ENCODE measurements around the gene ERLIN1. TPM values are rescaled to one million over a fixed set of nuclear protein-coding genes. Genes with fewer than 3 reads are reported as not detected.

Gene ERLIN1
- total RNA-seq, 1 experiment from 2014 or later = 33.0 TPM

DNA sequence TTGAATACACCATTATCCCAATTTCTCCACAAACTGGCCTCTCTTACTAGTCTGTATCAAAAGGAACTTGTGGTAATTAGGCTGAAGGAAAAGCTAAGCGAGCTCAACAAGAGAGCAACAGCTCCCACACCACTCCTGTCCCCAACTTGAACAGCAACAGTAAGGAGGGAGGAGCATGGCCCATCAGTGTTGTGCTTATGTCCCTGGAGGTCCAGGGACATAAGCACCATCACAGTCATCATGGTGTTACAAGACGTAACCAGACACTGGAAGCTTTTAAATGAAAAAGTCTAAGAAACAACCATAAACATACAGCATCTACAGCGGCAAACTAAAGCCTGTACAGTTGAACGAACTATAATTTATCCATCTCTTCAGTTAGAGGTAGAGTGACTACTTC lies 989 bp downstream of the ERLIN1 start:
- no peak for TF ChIP-seq CTCF (conservative IDR thresholded peaks at IDR 0.05)
- Histone ChIP-seq H3K79me1 (ENCODE audit: insufficient read depth, low read depth, low read length, poor library complexity, severe bottlenecking) (no peaks in the 10 kb centered on the region), H2AK5ac (ENCODE audit: insufficient read length, low read length) (no peak overlapping the region), H3K9ac (ENCODE audit: extremely low read depth, insufficient read length, low read length) (peak overlapping the region; percentile 37), H3K18ac (ENCODE audit: insufficient read length, low read depth, low read length) (no peak overlapping the region), H3K56ac (ENCODE audit: insufficient read length, low read depth, low read length) (no peak overlapping the region), H3K23ac (ENCODE audit: insufficient read length, low read depth, low read length) (no peak overlapping the region), H3K4me2 (ENCODE audit: insufficient read depth, insufficient read length, low read length) (peak overlapping the region; percentile 77), H2BK12ac (ENCODE audit: insufficient read length, low read depth, low read length) (no peak overlapping the region), H3K9me3 (ENCODE audit: control insufficient read depth, low read depth, low read length) (no peaks in the 10 kb centered on the region), H3K27ac (ENCODE audit: insufficient read length, low read depth, low read length) (no peak overlapping the region), H3K27me3 (ENCODE audit: insufficient read depth, low read length) (no peaks in the 10 kb centered on the region), H4K8ac (replicated peaks; ENCODE audit: insufficient read length, low read depth, low read length) (no peak overlapping the region), H4K20me1 (ENCODE audit: control insufficient read depth, insufficient read depth, insufficient read length) (no peaks in the 10 kb centered on the region), H3K23me2 (ENCODE audit: insufficient read length, low read depth, low read length, poor library complexity, severe bottlenecking) (peaks cover 12% of the 10 kb centered on the region), H2AFZ (ENCODE audit: low read length) (no peak overlapping the region), H2BK5ac (ENCODE audit: insufficient read length, low read length) (no peak overlapping the region), H4K91ac (ENCODE audit: insufficient read length, low read depth, low read length) (no peak overlapping the region), H3K4ac (ENCODE audit: low read depth, low read length) (no peak overlapping the region), H3T11ph (ENCODE audit: low read length) (no peak overlapping the region), H2BK120ac (ENCODE audit: low read depth, low read length, poor library complexity, severe bottlenecking) (no peak overlapping the region), H3K79me2 (ENCODE audit: insufficient read depth, low read length) (no peaks in the 10 kb centered on the region), H3K14ac (ENCODE audit: insufficient read depth, low read length) (no peak overlapping the region), H4K5ac (ENCODE audit: insufficient read length, low read depth, low read length) (no peak overlapping the region), H2BK20ac (ENCODE audit: low read depth, low read length, poor library complexity, severe bottlenecking) (no peak overlapping the region), H3K4me1 (ENCODE audit: insufficient read depth, low read length) (no peaks in the 10 kb centered on the region), H2BK15ac (ENCODE audit: low read depth, low read length) (no peak overlapping the region)
- no peak for DNase-seq
- Mint-ChIP-seq H3K27me3 (ENCODE audit: low read depth) (no peaks in the 10 kb centered on the region), H3K9me3 (0 out of 5 replicates have a peak, but pooled peaks cover 0 to 3% of the 10 kb centered on the region in 2 experiments), H3K36me3 (ENCODE audit: insufficient read depth in 1 of 3, low read depth in 3 of 3) (peaks cover 7 to 45% (median 38%) of the 10 kb centered on the region in 3 experiments), H3K4me3 (peak overlapping the region; percentile 96 to 97), H3K4me1 (peaks cover 16 to 25% of the 10 kb centered on the region in 2 experiments), H3K27ac (peak overlapping the region in 1 of 3 experiments; percentile 30; a peak in 1 of 7 replicates)
- no CpG with 5 or more reads among the region's 4 CpGs for WGBS (ENCODE audit: extremely low coverage, insufficient read length, low lambda C conversion rate)
